Psoas muscle (tissue), 8 donors: ENCODE data around the gene KCTD12. TPM values are rescaled to one million over a fixed set of nuclear protein-coding genes. Genes with fewer than 3 reads are reported as not detected.
A peak's percentile ranks its signal among the peaks of the same experiment; 100 is the strongest.

Experiments used
- ATAC-seq, 4 donors: fragments of 200-7000 bp; cut with Tn5 transposase; one replicate each; pipeline ENCODE4 v1.9.1; 2020; ENCODE audit warnings: moderate library complexity in 3 of 4, mild to moderate bottlenecking in 2 of 4
- DNase-seq, 2 donors: peaks; one replicate each; pipeline ENCODE4 v3.0.0-alpha.2; 2020
- H3K27ac ChIP-seq: fragments of 200-600 bp; one replicate; pipeline ENCODE4 v1.8.0; 2022
- H3K27me3 ChIP-seq, 3 donors: fragments of 200-600 bp in 1 of 3; one replicate each; pipeline versions ENCODE4 v1.6.1 to v1.8.0; 2013 to 2022; ENCODE audit warnings: low read length in 2 of 3, mild to moderate bottlenecking in 2 of 3, moderate library complexity in 1 of 3; ENCODE audit not compliant: insufficient read depth in 3 of 3
- H3K36me3 ChIP-seq, 2 donors: fragments of 200-600 bp in 1 of 2; one replicate each; pipeline versions ENCODE4 v1.6.1 to v1.8.0; 2013 to 2022; ENCODE audit warnings: low read depth in 1 of 2, mild to moderate bottlenecking in 1 of 2, moderate library complexity in 1 of 2; ENCODE audit not compliant: insufficient read depth in 1 of 2
- H3K4me1 ChIP-seq: fragments of 200-600 bp; one replicate; pipeline ENCODE4 v1.8.0; 2022
- H3K4me3 ChIP-seq: fragments of 200-600 bp; one replicate; pipeline ENCODE4 v1.8.0; 2022; ENCODE audit warnings: mild to moderate bottlenecking
- H3K9me3 ChIP-seq: fragments of 200-600 bp; one replicate; pipeline ENCODE4 v1.8.0; 2022
- CTCF ChIP-seq: fragments of 200-600 bp; IDR thresholded peaks from one replicate; pipeline ENCODE4 v1.8.0; 2022; ENCODE audit warnings: antibody characterized with exemption
- WGBS, 3 donors: extraction: QIAGEN DNeasy Blood & Tissue Kit; methylation state at CpG; one replicate each; pipeline versions ENCODE4 v1.1.6 to v1.1.7; 2013; 5-methylcytosine and 5-hydroxymethylcytosine counted together
- intact Hi-C, 2 donors: fragments of 100-400 bp; cut with DNase I; formaldehyde crosslinking; loops; one replicate each; pipeline versions ENCODE4 v1.11.0 to v1.14.2; 2022
- polyA plus RNA-seq, 3 donors: library from polyadenylated mRNA; stranded (reverse); fragments of 200-250 nt; gene quantifications; one replicate each; pipeline ENCODE4 v1.2.3, GENCODE V29; 2013
- total RNA-seq, 4 donors: library from RNA; stranded (reverse); fragmentation: NEBNext Ultra II Directional in 2 of 4; extraction: Animal tissue kit (Norgen Biotek cat#: 25700) in 2 of 4; gene quantifications; one replicate each; pipeline versions ENCODE4 v1.2.1 to v1.2.4, GENCODE V29; 2021 to 2023
- donor health status: healthy with polysubstance abuse.
- donor health status: DM: no; HTN: no; CAD: no; lungs with moderate emphysema.
- donor health status: Bipolar disorder and iron deficiency.
- donor health status: healthy.
- donor health status: DM: yes; HTN: yes; CAD: no.
- donor health status: DM: no; HTN: no; CAD: no.
- donor health status: DM: no; HTN: no; CAD: no.
- donor health status: DM: yes; HTN: yes; CAD: no.

Gene KCTD12
- total and polyA plus RNA-seq, 7 donors = 11.6 to 31.3 (median 22.4) TPM

DNA sequence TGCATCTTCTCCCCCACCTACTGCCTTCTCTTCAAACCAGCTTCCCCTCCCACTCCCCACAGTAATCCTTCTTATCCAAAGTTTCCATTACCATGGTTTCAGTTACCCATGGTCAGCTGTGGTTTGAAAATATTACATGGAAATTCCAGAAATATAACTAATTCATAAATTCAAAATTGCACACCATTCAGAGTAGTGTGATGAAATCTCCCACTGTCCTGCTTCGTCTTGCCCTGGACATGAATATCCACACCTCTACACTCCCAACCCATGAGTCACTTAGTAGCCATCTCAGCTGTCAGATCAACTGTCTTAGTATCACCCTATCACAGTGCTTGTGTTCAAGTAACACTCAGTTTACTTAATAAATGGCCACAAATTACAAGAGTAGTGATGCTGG, 3.8 kb upstream of the KCTD12 start:
- WGBS, 3 donors = 52 to 78% (median 57%) methylated on average over 1 of the region's 1 CpG
- Histone ChIP-seq H3K4me1 (no peaks in the 10 kb centered on the region), H3K4me3 (no peak overlapping the region), H3K27me3 (peaks cover 0 to 4% (median 0%) of the 10 kb centered on the region in 3 donors), H3K9me3 (no peaks in the 10 kb centered on the region), H3K36me3 (no peaks in the 10 kb centered on the region), H3K27ac (no peak overlapping the region)
- ATAC-seq (no peak), DNase-seq (no peak)
- intact Hi-C loops = no loop called here
- no peak for TF ChIP-seq CTCF

- Histone ChIP-seq H3K36me3 (no peaks in the 10 kb centered on the region), H3K9me3 (no peaks in the 10 kb centered on the region), H3K4me1 (peaks cover 4% of the 10 kb centered on the region), H3K4me3 (no peak overlapping the region), H3K27me3 (peaks cover 0 to 8% (median 0%) of the 10 kb centered on the region in 3 donors), H3K27ac (no peak overlapping the region)
- no peak for DNase-seq
- WGBS, 3 donors = 88 to 97% (median 91%) methylated on average over 1 of the region's 1 CpG
- no peak for ATAC-seq
- intact Hi-C loops = loop anchor here in 1 of 2 donors (5.0 kb wide), 1 partner anchor 222 kb away; no protein-coding TSS in a partner anchor
- TF ChIP-seq CTCF = no peak
Observed at GRCh38 chr13:76889254-76889653, 3.0 kb upstream of the KCTD12 start.

GRCh38 chr13:76888421-76888820, 2.2 kb upstream of the KCTD12 start:
- H3K9me3 ChIP-seq = no peaks in the 10 kb centered on the region
- TF ChIP-seq CTCF = no peak
- no peak for ATAC-seq
- intact Hi-C loops = loop anchor here in 1 of 2 donors (5.0 kb wide), 1 partner anchor 221 kb away; no protein-coding TSS in a partner anchor
- H3K36me3 ChIP-seq = no peaks in the 10 kb centered on the region
- peaks cover 0 to 15% (median 0%) of the 10 kb centered on the region in 3 donors for H3K27me3 ChIP-seq
- H3K4me3 ChIP-seq = no peak overlapping the region
- H3K27ac ChIP-seq = no peak overlapping the region
- DNase-seq = no peak
- peaks cover 5% of the 10 kb centered on the region for H3K4me1 ChIP-seq
- WGBS, 3 donors = 84 to 95% (median 95%) methylated on average over 1 of the region's 1 CpG

DNA sequence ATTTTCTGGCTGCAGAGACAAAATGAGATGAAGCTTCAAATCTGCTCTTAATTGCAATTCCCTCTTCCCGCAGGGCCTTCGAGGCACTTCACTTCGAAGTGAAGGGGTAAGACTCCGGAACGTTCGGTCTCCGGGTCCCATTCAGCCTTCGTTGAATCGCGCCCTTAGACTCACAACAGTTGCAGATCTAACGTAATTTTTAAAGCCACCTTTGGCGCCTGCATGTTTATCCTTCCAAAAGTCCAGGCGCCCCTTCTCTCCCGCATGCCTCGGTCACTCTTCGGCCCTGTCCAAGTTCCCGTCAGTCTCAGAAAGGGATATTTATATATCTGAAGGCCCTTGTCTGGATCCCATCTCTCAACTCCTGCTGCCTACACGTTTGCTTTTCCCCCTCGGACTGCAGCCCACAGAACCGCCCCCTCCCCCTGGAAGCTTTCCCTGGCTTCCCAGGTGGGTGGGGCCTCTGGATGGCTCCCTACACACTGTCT, 915 bp upstream of the KCTD12 start:
- intact Hi-C loops = loop anchor here in 1 of 2 donors (5.0 kb wide), 1 partner anchor 220 kb away; no protein-coding TSS in a partner anchor
- WGBS, 3 donors = 8 to 12% (median 8%) methylated on average over 20 of the region's 20 CpGs
- Histone ChIP-seq H3K4me1 (peaks cover 5% of the 10 kb centered on the region), H3K27ac (peak overlapping the region; percentile 65), H3K27me3 (peaks cover 0 to 25% (median 0%) of the 10 kb centered on the region in 3 donors), H3K9me3 (no peaks in the 10 kb centered on the region), H3K4me3 (peak overlapping the region; percentile 79), H3K36me3 (no peaks in the 10 kb centered on the region)
- no peak for DNase-seq
- TF ChIP-seq CTCF = no peak
- ATAC-seq = peak in 1 of 4 donors; percentile 1

DNA sequence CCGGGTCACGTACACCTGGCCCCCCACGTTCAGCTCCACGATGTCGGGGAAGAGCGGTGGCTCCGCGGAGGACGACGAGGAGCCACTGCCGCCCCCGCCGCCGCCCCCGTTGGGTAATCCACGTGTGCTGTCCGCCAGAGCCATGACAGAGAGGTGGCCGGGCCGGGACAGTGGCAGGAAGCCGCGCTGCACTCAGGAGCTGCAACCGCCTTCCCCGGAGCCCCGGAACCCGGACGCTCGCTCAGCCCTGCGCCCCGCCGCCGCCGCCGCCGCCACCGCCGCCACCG, 257 bp downstream of the KCTD12 start:
- 0 to 1% (median 0%) methylated on average over 18 to 37 of the region's 37 CpGs for WGBS, 3 donors
- ATAC-seq = no peak
- Histone ChIP-seq H3K36me3 (no peaks in the 10 kb centered on the region), H3K4me1 (peaks cover 5% of the 10 kb centered on the region), H3K27ac (peak overlapping the region; percentile 65), H3K9me3 (no peaks in the 10 kb centered on the region), H3K27me3 (peaks cover 0 to 35% (median 0%) of the 10 kb centered on the region in 3 donors), H3K4me3 (peak overlapping the region; percentile 79)
- intact Hi-C loops = loop anchor here in 1 of 2 donors (5.0 kb wide), 1 partner anchor 219 kb away; no protein-coding TSS in a partner anchor
- peak in 1 of 2 donors; percentile 72 for DNase-seq
- no peak for TF ChIP-seq CTCF
